Stimulated activated CD4-positive, alpha-beta T cell treated with anti-CD3 and anti-CD28 coated beads, TNF-alpha, amount 100 ng/mL, for 1 hour (primary cell): ENCODE results near the gene CAST.
"Not testable (repeated sequence)": the region's sequence is repeated elsewhere in the genome, so short reads cannot be mapped to it uniquely, and the experiment has no call there.

Source experiments
- DNase-seq, 3 donors: peaks; one replicate each; pipeline ENCODE4 v3.0.0-alpha.2; 2020; ENCODE audit warnings: low read depth in 3 of 3, low spot score in 1 of 3

CAST gene

GRCh38 chr5:96743805-96744204 is 81.6 kb downstream of the CAST start:
- DNase-seq: no peak

DNA sequence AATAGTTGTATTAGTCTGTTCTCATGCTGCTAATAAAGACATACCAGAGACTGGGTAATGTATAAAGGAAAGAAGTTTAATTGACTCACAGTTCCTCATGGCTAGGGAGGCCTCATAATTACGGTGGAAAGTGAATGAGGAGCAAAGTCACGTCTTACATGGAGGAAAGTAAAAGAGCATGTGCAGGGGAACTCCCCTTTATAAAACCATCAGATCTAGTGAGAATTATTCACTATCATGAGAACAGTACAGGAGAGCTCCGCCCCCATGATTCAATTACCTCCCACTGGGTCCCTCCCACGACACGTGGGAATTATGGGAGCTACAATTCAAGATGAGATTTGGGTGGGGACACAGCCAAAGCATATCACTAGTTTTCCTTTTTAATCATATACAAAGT is 82.0 kb downstream of the CAST start:
- DNase-seq: not testable (repeated sequence)

GRCh38 chr5:96745025-96745424 is 82.8 kb downstream of the CAST start:
- DNase-seq: no peak

DNA sequence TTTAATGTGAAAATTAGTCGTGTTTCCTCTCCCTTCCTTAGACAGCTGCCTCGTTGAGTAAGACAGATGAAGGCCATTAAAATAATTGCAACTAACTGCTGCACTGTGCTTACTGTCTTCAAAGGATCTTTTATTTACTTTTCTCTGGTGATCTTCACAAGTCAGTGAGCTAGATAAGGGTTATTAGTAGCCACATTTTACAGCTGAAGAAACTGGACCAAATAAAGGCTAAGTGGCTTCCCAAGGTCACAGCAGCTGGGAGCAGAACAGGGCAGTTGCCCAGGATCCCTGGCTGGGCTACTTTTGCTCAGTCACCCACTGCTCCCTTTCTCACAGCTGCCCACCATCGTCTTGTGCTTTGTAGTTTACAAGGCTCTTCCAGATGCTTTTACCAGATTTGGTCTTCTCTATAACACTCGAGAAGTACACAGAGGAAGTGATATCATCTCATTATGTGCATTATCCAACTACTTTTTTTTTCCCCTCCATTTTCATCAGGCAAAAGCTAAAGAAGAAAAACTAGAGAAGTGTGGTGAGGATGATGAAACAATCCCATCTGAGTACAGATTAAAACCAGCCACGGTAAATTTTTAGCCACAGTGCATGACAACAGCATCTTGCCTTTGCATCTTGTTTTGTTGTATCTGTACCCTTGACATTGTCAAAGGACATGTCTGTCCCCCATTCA is 83.8 kb downstream of the CAST start:
- no peak for DNase-seq

GRCh38 chr5:96747720-96748119 is 85.5 kb downstream of the CAST start:
- no peak for DNase-seq

- no peak for DNase-seq
Measured at GRCh38 chr5:96750110-96750822, 88.1 kb downstream of the CAST start.

- DNase-seq: no peak
Measured at GRCh38 chr5:96751203-96752169, 89.3 kb downstream of the CAST start.

GRCh38 chr5:96752341-96753016 is 90.3 kb downstream of the CAST start:
- DNase-seq: no peak

DNA sequence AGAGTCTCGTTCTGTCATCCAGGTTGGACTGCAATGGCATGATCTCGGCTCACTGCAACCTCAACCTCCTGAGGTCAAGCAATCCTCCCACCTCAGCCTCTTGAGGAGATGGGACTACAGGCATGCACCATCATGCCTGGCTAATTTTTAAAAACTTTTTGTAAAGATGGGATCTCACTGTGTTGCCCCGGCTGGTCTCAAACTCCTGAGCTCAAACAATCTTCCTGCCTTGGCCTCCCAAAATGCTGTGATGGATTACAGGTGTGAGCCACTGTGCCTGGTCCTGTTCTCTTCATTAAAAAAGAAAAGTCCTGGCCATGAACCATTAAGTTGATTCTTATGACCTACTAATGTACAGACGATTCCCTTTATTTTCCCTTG is 90.8 kb downstream of the CAST start:
- no peak for DNase-seq

DNA sequence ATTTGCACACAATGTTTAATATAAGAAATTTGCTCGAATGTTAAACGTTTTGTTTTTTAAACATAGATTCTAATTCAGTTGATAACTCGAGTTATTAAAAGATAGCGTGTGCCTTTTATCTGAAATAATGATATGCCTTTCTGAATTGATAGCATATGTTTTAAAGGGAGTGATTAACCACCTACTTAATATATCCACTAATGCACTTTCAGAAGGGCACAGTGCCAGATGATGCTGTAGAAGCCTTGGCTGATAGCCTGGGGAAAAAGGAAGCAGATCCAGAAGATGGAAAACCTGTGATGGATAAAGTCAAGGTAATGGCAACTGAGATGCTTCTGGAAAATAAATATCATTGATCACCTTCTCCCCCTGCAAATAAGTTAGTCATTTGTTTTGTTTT is 91.7 kb downstream of the CAST start:
- DNase-seq: no peak

DNA sequence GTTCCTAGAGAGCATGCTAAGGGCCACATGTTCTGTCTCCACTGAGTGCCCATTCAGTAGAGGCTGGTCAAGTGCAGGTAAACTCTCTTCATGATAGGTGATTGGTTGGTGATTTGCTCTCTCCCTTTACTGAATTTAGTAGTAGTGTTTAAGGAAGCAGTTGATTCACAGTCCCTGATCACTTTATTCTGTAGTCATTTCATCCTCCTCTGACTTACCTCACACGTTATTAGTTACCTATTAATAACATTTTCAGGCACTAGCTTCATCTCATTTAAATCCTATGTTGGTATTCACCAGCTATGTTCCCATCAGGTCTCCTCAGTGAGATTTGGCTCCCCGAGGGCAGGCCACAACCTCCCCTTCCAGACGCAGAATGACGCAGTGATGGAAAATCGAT is 93.7 kb downstream of the CAST start:
- no peak for DNase-seq

GRCh38 chr5:96756985-96757384 is 94.8 kb downstream of the CAST start:
- DNase-seq: no peak

- no peak for DNase-seq
Measured at GRCh38 chr5:96758621-96759020, 96.4 kb downstream of the CAST start.

DNA sequence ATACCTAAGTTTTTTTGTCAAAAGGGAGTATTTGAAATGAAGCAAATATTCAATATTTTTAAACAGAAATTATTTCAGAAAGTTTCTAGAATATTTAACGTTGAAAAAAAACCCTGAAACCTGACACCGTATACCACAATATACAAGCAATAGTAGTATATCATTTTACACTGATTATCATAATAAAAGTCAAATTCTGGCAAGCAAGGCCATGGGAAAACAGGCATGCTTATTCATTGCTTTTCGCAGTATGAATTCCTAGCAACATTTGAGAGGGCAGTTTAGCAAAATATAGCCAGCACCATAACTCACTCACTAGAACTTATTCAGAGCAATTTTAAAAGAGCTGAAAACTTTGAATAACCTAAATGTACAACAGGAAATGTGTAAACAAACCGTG is 99.4 kb downstream of the CAST start:
- no peak for DNase-seq

DNA sequence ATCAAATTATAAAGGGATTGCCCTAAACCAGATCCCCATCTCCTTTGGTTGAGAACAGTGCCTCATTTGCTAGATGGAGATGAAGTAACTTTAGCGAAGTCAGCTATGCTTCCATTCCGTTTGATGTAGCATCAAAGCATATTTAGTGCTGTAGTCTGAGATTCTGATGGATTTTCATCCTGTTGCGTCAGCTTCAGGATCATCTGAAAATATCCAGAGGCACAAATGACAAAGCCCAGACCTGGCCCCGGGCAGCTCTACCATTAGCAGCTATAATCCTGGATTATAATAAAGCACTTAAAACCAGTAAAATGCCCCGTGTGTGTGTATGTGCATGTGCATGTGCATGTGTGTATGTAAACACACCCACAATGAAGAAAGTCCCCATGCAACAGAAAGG is 100.8 kb downstream of the CAST start:
- DNase-seq: no peak

DNA sequence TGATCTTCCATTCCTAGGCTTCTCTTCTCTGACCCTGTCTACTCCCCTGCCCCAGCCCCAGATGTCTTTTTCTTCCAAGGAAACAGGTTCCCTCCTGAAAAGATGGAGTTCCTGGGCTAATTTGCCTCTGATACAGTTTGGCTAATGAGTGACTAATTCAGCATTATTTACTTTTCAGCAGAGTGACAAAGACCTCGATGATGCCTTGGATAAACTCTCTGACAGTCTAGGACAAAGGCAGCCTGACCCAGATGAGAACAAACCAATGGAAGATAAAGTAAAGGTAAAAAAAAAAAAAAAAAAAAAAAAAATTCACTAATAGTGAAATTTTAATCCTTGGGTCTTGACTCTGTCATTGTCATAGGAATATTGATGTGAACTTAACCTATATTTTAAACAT is 102.9 kb downstream of the CAST start:
- no peak for DNase-seq

DNA sequence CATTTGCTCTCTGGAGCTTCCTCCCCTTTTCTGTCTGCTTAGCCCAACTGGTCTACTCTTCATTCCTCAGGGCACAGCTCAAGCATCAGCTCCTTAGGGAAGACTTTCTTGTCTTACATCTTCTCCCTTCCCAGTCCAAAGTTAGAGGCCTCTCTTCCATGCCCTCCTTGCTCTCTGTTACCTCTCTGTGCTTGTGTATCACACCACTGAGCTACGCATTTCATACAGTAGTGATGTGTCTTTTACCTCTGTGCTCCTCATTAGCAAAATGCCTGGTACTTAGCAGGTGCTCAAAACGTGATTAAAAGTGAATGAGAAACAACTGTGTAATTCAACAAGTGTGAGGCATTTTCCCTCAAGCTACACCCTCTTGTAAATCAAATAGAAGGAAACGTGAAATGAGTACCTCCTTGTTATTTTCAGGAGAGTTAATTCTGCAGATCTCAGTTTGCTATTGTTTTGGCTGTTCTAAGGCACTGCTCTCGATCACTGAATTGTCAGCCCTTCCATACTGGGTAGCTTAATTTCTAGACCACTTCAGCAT is 106.6 kb downstream of the CAST start:
- DNase-seq: no peak

DNA sequence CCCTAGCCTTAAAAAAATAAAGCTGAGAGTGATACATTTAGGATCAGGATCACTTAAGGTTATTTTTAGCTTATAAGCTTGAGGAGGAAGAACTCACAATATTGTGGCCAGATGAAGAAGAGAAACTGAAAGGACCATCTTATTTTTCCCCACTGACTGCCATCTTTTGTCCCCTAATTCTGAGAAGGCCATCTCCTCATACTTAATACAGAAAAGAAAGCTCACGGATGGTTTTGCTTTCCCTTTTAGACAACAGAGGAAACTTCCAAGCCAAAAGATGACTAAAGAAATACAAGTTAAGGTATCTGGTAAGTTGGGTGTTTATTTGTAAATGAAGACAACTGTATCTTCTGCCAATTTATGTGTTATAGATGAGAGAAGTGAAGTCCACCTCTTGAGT is 109.2 kb downstream of the CAST start:
- DNase-seq: no peak

DNA sequence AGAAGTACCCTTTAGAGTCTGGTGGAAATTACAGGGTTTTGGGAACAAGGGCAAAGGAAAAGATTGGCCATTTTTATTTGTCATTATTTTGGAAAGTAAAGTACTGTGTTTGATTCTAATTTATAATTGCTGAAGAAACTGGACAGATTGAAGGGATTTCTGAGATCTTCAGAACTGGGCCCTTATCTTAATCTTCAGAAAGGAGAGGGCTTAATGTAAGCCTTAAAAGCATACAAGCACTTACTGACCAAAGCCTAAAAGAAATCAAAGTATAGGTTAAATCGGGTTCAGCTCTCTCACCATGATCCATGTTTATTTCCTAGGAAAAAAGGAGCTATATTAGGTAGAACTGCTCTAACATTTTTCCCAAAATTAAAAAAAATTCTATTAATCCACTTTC is 109.9 kb downstream of the CAST start:
- no peak for DNase-seq

- no peak for DNase-seq
Measured at GRCh38 chr5:96772542-96772941, 110.4 kb downstream of the CAST start.

DNA sequence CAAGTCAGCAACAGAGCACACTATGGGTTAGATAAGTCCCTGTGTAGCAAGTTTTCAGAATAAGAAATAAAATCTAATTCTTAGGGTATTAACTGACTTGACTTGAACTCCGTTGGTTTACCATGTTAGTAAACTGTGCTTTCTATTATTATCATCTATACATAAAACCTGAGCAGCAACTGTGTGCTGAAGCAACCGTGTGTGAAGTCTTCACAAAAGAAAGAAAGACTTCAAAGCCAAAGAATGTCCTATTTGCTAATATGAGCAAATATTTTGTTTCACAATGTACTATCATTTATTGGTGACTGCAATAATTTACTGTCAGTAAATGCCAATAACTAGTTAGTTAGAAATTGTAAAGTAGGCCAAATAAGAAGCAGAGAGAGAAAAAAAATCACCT is 112.9 kb downstream of the CAST start:
- no peak for DNase-seq
